Right lobe of liver (tissue), 6 donors: Measurements from ENCODE around the gene CNTN6. TPM values are rescaled to one million over a fixed set of nuclear protein-coding genes. Genes with fewer than 3 reads are reported as not detected.

Source experiments
- ATAC-seq, 4 donors: fragments of 200-7000 bp; cut with Tn5 transposase; one replicate each; pipeline ENCODE4 v1.9.1; 2020; ENCODE audit warnings: mild to moderate bottlenecking in 4 of 4, moderate library complexity in 4 of 4
- DNase-seq, 3 donors: peaks; one replicate each; pipeline ENCODE4 v3.0.0-alpha.2; 2020
- H3K27ac ChIP-seq, 3 donors: fragments of 200-600 bp; one replicate each; pipeline ENCODE4 v1.8.0; 2022
- H3K27me3 ChIP-seq, 2 donors: fragments of 200-600 bp; one replicate each; pipeline ENCODE4 v1.8.0; 2022
- H3K36me3 ChIP-seq, 4 donors: fragments of 200-600 bp; sonication (generic) in 1 of 4; one replicate each; pipeline versions ENCODE4 v1.5.1 to v1.8.0; 2017 to 2022; ENCODE audit warnings: control low read depth in 1 of 4
- H3K4me1 ChIP-seq, 4 donors: fragments of 200-600 bp; sonication (generic) in 1 of 4; one replicate each; pipeline versions ENCODE4 v1.5.1 to v1.8.0; 2017 to 2022; ENCODE audit warnings: control low read depth in 1 of 4
- H3K4me3 ChIP-seq, 3 donors: fragments of 200-600 bp; one replicate each; pipeline ENCODE4 v1.8.0; 2022
- H3K9me3 ChIP-seq, 4 donors: fragments of 200-600 bp; sonication (generic) in 1 of 4; one replicate each; pipeline versions ENCODE4 v1.5.1 to v1.8.0; 2017 to 2022; ENCODE audit warnings: control low read depth in 1 of 4
- POLR2A ChIP-seq: fragments of 450-650 bp; IDR thresholded peaks from one replicate; pipeline ENCODE4 v1.6.1; 2017; ENCODE audit warnings: antibody characterized with exemption, mild to moderate bottlenecking
- WGBS: methylation state at CpG from one replicate; pipeline ENCODE4 v1.1.6; 2018; ENCODE audit warnings: low coverage, low lambda C conversion rate; ENCODE audit not compliant: insufficient coverage; ENCODE audit errors: missing lambda C conversion rate; 5-methylcytosine and 5-hydroxymethylcytosine counted together
- intact Hi-C, 2 donors: fragments of 100-400 bp; cut with DNase I; formaldehyde crosslinking; loops; one replicate each; pipeline versions ENCODE4 v1.11.2 to v1.14.1; 2022
- total RNA-seq, 6 experiments: library from RNA; depleted of rRNA in 2 of 6; stranded (reverse); fragments of >200 nt in 2 of 6; fragmentation: NEBNext Ultra II Directional in 3 of 6; extraction: Animal tissue kit (Norgen Biotek cat#: 25700) in 3 of 6; gene quantifications; one replicate each; pipeline versions ENCODE4 v1.1.0 to v1.2.4, GENCODE V29; 2016 to 2023
- TF ChIP-seq, protein P1 (sequence below), 4 donors: fragments of 200-600 bp in 3 of 4; fragments of 450-650 bp in 1 of 4; IDR thresholded peaks; one replicate each; pipeline versions ENCODE4 v1.5.1 to v1.8.0; 2016 to 2022; ENCODE audit warnings: antibody characterized with exemption in 4 of 4, mild to moderate bottlenecking in 2 of 4
- donor health status: DM: no; HTN: yes; CAD: no.
- donor health status: DM: no; HTN: no; CAD: no.
- donor health status: DM: no; HTN: no; CAD: no.
- donor health status: DM: no; HTN: yes; CAD: no.
- donor health status: DM: no; HTN: yes; CAD: no.

Gene CNTN6
- total RNA-seq, 6 experiments from 2014 or later = not detected

DNA sequence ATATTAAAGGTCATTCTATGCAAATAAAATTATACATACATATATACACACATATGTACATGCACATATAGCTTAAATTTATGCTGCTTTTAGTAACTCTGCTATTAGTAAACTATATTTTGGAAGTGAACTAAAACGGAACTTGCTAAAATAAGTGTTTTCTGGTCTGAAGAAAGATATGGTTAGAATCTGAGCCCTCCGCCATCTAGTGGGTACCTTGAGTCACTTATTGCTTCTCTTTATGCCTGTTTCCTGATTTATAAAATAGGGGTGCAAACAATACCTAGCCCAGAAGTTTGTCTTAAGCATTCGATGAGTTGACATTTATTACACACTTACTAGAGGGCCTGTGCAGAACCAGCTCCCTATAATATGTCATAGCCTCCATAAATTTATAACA lies 255.7 kb downstream of the CNTN6 start:
- TF ChIP-seq, protein P1, sequence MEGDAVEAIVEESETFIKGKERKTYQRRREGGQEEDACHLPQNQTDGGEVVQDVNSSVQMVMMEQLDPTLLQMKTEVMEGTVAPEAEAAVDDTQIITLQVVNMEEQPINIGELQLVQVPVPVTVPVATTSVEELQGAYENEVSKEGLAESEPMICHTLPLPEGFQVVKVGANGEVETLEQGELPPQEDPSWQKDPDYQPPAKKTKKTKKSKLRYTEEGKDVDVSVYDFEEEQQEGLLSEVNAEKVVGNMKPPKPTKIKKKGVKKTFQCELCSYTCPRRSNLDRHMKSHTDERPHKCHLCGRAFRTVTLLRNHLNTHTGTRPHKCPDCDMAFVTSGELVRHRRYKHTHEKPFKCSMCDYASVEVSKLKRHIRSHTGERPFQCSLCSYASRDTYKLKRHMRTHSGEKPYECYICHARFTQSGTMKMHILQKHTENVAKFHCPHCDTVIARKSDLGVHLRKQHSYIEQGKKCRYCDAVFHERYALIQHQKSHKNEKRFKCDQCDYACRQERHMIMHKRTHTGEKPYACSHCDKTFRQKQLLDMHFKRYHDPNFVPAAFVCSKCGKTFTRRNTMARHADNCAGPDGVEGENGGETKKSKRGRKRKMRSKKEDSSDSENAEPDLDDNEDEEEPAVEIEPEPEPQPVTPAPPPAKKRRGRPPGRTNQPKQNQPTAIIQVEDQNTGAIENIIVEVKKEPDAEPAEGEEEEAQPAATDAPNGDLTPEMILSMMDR (IDR thresholded peaks at IDR 0.05) = no peak
- TF ChIP-seq POLR2A = no peak
- Histone ChIP-seq H3K27me3 (no peaks in the 10 kb centered on the region), H3K4me3 (no peak overlapping the region), H3K27ac (no peak overlapping the region), H3K4me1 (no peaks in the 10 kb centered on the region), H3K9me3 (no peaks in the 10 kb centered on the region), H3K36me3 (no peaks in the 10 kb centered on the region)
- no peak for ATAC-seq
- WGBS = 39% methylated on average over 3 of the region's 3 CpGs
- intact Hi-C loops = no loop called here
- no peak for DNase-seq

DNA sequence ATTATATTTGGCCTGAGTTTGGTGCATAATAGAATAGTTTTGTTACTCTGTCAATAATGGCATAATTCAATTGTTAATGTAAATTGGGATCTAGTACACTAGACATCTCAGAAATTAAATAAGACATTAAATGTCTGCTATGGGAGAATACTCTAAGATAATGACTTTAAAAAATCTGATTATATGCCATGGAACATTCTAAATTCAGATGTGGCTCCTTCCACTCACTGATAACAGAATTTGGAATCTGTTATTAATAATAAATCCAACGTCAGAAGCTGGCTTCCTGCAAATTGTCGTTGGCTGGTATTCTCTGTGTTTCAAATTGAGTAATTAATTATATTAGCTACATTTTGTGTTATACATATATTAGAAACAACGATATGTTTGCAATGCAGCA lies 258.1 kb downstream of the CNTN6 start:
- H3K27me3 ChIP-seq = no peaks in the 10 kb centered on the region
- TF ChIP-seq POLR2A = no peak
- TF ChIP-seq, protein P1 (IDR thresholded peaks at IDR 0.05) = no peak
- H3K4me3 ChIP-seq = no peak overlapping the region
- H3K4me1 ChIP-seq = no peaks in the 10 kb centered on the region
- WGBS = 42% methylated on average over 3 of the region's 3 CpGs
- intact Hi-C loops = no loop called here
- H3K36me3 ChIP-seq = no peaks in the 10 kb centered on the region
- H3K9me3 ChIP-seq = no peaks in the 10 kb centered on the region
- no peak overlapping the region for H3K27ac ChIP-seq
- no peak for DNase-seq
- no peak for ATAC-seq

DNA sequence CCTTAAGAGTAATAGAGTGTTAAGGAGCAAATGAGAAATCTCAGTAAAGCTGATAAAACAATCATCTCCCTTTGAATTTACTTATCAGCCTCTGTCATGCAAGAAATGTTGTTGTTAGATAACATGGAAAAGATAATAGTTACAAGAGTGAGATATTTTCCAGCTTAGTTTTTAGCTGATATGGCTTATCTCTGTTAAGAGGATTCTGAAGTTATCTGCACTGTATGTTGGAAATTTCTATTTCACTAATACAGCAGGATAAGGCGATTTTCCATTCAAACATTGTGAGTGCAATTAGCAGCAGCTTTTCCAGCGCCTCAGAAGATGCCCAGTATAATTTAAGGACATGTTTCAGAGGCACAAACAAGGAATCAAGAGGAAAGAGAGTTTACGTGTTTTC lies 262.9 kb downstream of the CNTN6 start:
- TF ChIP-seq POLR2A = no peak
- TF ChIP-seq, protein P1 (IDR thresholded peaks at IDR 0.05) = no peak
- no peak for DNase-seq
- no peaks in the 10 kb centered on the region for H3K36me3 ChIP-seq
- ATAC-seq = no peak
- H3K4me1 ChIP-seq = no peaks in the 10 kb centered on the region
- intact Hi-C loops = no loop called here
- H3K27me3 ChIP-seq = no peaks in the 10 kb centered on the region
- no peaks in the 10 kb centered on the region for H3K9me3 ChIP-seq
- WGBS = 48% methylated on average over 3 of the region's 3 CpGs
- no peak overlapping the region for H3K4me3 ChIP-seq
- H3K27ac ChIP-seq = no peak overlapping the region

DNA sequence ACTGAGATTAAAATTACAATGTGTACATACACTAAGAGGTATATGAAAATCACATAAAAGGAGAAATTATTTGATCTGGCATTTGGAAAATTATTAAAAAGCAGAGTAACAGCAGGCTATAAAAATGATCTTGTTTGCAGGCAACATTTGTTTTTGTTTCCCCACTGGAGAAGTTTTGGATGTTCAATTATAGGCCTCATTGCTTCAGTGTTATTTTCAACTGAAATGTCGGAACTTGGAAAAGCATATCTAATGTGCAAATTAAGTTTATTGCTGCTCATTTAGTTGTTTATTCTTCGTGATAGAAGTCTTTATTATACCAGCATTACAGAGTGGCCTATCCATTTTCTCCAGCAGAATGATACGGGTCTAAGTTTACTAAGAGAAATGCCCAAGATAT lies 263.3 kb downstream of the CNTN6 start:
- no peak overlapping the region for H3K27ac ChIP-seq
- TF ChIP-seq, protein P1 (IDR thresholded peaks at IDR 0.05) = no peak
- no peak for TF ChIP-seq POLR2A
- no peak overlapping the region for H3K4me3 ChIP-seq
- H3K9me3 ChIP-seq = no peaks in the 10 kb centered on the region
- H3K27me3 ChIP-seq = no peaks in the 10 kb centered on the region
- H3K4me1 ChIP-seq = no peaks in the 10 kb centered on the region
- 35% methylated on average over 3 of the region's 3 CpGs for whole genome bisulfite sequencing
- DNase-seq (no peak), ATAC-seq (no peak)
- H3K36me3 ChIP-seq = no peaks in the 10 kb centered on the region
- intact Hi-C loops = no loop called here

DNA sequence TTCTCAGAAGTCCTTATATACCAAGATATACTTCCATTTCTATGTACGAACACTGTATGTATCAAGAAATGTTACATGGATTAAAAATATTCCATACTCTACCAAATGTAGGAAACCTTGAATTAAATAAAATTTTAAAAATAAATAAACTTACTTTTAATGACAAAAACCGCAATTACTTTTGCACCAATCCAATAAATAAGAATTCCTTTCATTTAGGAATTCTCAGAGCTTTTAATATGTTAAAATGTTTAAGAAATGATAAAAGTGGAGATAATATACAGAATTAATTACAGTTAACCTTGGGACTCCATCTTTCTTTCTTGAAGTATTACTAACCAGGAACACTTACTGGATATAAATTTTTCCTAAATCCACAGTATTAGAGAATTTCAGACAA lies 272.7 kb downstream of the CNTN6 start:
- Histone ChIP-seq H3K9me3 (no peaks in the 10 kb centered on the region), H3K27ac (no peak overlapping the region), H3K4me1 (no peaks in the 10 kb centered on the region), H3K36me3 (no peaks in the 10 kb centered on the region), H3K4me3 (no peak overlapping the region), H3K27me3 (no peaks in the 10 kb centered on the region)
- DNase-seq (no peak), ATAC-seq (no peak)
- TF ChIP-seq, protein P1 (IDR thresholded peaks at IDR 0.05) = no peak
- no peak for TF ChIP-seq POLR2A
- WGBS = 42% methylated on average over 2 of the region's 2 CpGs
- intact Hi-C loops = no loop called here
